ENCODE measurements around the gene SLC19A3.

- TF ChIP-seq CTCF (IDR thresholded peaks at IDR 0.05; ENCODE audit: low read depth, low read length) (no peak), POLR2A (IDR thresholded peaks at IDR 0.05; ENCODE audit: extremely low read depth, insufficient read length) (no peak)
Observed at GRCh38 chr2:227717687-227718567, at the start of gene SLC19A3.
